BE2C (cell line): ENCODE data around the gene CYP27B1.

ENCODE experiments used
- DNase-seq: peaks from one replicate; pipeline ENCODE4 v3.0.0-alpha.2; 2020
- H3K27me3 ChIP-seq: fragments of 250-450 bp; sonication (Bioruptor Pico); 2 replicates; pipeline ENCODE4 v1.5.1; 2020; ENCODE audit warnings: mild to moderate bottlenecking
- H3K36me3 ChIP-seq: fragments of 250-450 bp; sonication (Bioruptor Pico); 2 replicates; pipeline ENCODE4 v1.5.1; 2020; ENCODE audit warnings: mild to moderate bottlenecking
- H3K4me1 ChIP-seq: fragments of 250-450 bp; sonication (Bioruptor Pico); 2 replicates; pipeline ENCODE4 v1.5.1; 2020
- H3K4me3 ChIP-seq: 2 replicates; pipeline ENCODE4 v1.5.1; 2011; ENCODE audit warnings: low read depth, low read length
- H3K9me3 ChIP-seq: fragments of 250-450 bp; sonication (Bioruptor Pico); 2 replicates; pipeline ENCODE4 v1.5.1; 2020
- CTCF ChIP-seq: IDR thresholded peaks from 2 replicates; pipeline ENCODE4 v1.5.1; 2012; ENCODE audit warnings: mild to moderate bottlenecking, low read depth, low read length

The CYP27B1 gene

GRCh38 chr12:57813111-57813970 is 46.5 kb upstream of the CYP27B1 start:
- no peak for DNase-seq
- Histone ChIP-seq H3K4me3 (no peak overlapping the region), H3K4me1 (peaks cover 16% of the 10 kb centered on the region), H3K9me3 (no peaks in the 10 kb centered on the region), H3K36me3 (no peaks in the 10 kb centered on the region), H3K27me3 (no peaks in the 10 kb centered on the region)
- no peak for TF ChIP-seq CTCF

- Histone ChIP-seq H3K27me3 (no peaks in the 10 kb centered on the region), H3K4me1 (peaks cover 6% of the 10 kb centered on the region), H3K4me3 (no peak overlapping the region), H3K36me3 (no peaks in the 10 kb centered on the region), H3K9me3 (no peaks in the 10 kb centered on the region)
- no peak for DNase-seq
- no peak for TF ChIP-seq CTCF
Measured at GRCh38 chr12:57811028-57811755, 44.3 kb upstream of the CYP27B1 start.

GRCh38 chr12:57810450-57810849 is 43.6 kb upstream of the CYP27B1 start:
- no peaks in the 10 kb centered on the region for H3K9me3 ChIP-seq
- no peak for TF ChIP-seq CTCF
- H3K36me3 ChIP-seq: no peaks in the 10 kb centered on the region
- no peak for DNase-seq
- no peak overlapping the region for H3K4me3 ChIP-seq
- no peaks in the 10 kb centered on the region for H3K27me3 ChIP-seq
- H3K4me1 ChIP-seq: peaks cover under 1% of the 10 kb centered on the region; the same call in 1 of the 2 replicates

GRCh38 chr12:57809425-57809824 is 42.5 kb upstream of the CYP27B1 start:
- no peaks in the 10 kb centered on the region for H3K27me3 ChIP-seq
- no peaks in the 10 kb centered on the region for H3K36me3 ChIP-seq
- no peak for TF ChIP-seq CTCF
- DNase-seq: no peak
- H3K4me3 ChIP-seq: no peak overlapping the region
- H3K4me1 ChIP-seq: no peaks in the 10 kb centered on the region
- no peaks in the 10 kb centered on the region for H3K9me3 ChIP-seq

- DNase-seq: no peak
- TF ChIP-seq CTCF: no peak
- no peaks in the 10 kb centered on the region for H3K36me3 ChIP-seq
- no peaks in the 10 kb centered on the region for H3K27me3 ChIP-seq
- no peaks in the 10 kb centered on the region for H3K9me3 ChIP-seq
- H3K4me1 ChIP-seq: no peaks in the 10 kb centered on the region
- no peak overlapping the region for H3K4me3 ChIP-seq
Measured at GRCh38 chr12:57808351-57808750, 41.5 kb upstream of the CYP27B1 start.

GRCh38 chr12:57807285-57807684 is 40.4 kb upstream of the CYP27B1 start:
- no peak for DNase-seq
- Histone ChIP-seq H3K4me3 (no peak overlapping the region), H3K4me1 (no peaks in the 10 kb centered on the region), H3K27me3 (no peaks in the 10 kb centered on the region), H3K9me3 (no peaks in the 10 kb centered on the region), H3K36me3 (no peaks in the 10 kb centered on the region; the same call in 1 of the 2 replicates)
- TF ChIP-seq CTCF: no peak
